Stimulated activated CD8-positive, alpha-beta memory T cell treated with anti-CD3 and anti-CD28 coated beads, Interleukin-12 subunit alpha, Interleukin-12 subunit beta, amount 100 ng/mL, for 24 hours (primary cell): ENCODE measurements around the gene A2ML1.
"Not testable (repeated sequence)": the region's sequence is repeated elsewhere in the genome, so short reads cannot be mapped to it uniquely, and the experiment has no call there.

Source experiments
- DNase-seq: peaks from one replicate; pipeline ENCODE4 v3.0.0-alpha.2; 2020; ENCODE audit errors: extremely low read depth

The A2ML1 gene

DNA sequence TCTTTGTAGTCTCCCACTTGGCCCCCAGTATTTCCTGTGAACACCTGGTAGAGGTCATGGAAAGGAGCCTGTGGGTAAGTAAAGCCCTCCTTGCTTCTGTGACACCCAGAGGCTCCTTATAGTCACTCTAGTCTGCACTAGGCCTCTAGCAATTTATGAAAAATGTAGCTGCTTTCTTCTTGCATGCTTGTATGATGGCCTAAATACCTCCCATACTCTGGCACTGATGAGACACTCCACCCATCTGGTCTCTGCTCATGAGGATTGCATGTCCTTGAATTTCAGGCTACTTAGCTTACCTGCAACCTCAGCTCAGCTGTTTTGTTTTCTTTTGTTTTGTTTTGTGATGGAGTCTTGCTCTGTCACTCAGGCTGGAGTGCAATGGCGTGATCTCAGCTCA lies 4.6 kb upstream of the A2ML1 start:
- no peak for DNase-seq

DNA sequence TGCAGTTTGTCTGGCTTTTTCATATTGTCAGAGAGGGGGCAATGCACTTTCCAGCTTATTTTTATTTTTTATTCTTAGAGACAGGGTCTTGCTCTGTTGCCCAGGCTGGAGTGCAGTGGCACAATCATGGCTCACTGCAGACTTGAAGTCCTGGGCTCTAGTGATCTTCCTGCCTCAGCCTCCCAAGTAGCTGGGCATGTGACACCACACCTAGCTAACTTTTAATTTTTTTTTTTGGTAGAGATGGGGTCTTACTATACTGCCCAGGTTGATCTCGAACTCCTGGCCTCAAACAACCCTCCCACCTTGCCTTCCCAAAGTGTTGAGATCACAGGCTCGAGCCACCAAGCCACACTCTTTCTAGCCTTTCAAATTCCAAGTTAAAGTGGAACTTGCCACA lies 3.9 kb upstream of the A2ML1 start:
- no peak for DNase-seq

DNA sequence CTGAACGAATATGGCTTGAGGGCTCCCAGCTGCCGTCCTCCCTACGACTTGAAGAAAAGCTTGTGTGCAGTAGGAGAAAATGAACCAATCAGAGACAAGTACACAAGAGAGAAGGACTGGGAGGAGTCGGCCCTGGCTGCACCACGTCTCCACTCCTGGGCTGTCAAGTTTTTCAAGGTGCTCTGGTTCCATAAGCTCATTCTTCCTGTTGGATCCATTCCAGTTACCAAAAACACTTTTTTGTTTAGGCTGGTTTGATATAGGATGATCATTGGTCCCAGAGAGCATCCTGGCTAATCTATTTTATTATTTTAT lies 2.8 kb upstream of the A2ML1 start:
- no peak for DNase-seq

DNA sequence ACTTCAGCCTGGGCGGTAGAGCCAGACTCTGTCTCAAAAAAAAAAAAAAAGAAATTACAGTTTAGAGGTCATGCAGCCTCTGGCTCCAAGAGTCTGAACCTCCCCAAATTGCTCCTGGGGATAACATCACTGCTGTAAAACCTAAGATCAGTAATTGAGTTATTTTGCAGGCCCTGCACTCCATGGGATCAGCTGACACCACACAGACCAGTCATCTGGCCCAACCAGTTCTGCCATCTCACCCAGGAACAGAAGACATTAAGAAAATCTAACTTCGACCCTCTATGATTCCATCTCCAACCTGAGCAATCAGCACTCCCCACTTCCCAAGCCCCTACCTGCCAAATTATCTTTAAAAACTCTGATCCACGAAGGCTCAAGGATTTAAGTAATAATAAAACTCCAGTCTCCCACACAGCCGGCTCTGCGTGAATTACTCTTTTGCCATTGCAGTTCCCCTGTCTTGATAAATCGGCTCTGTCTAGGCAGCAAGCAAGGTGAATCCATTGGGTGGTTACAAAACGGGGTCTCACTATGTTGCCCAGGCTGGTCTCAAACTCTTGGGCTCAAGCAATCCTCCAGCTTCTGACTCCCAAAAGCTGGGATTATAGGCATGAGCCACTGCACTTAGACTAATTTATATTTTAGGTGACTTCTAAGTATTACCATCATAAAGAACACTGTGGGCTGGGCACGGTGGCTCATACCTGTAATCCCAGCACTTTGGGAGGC lies 1.6 kb upstream of the A2ML1 start:
- not testable (repeated sequence) for DNase-seq

DNA sequence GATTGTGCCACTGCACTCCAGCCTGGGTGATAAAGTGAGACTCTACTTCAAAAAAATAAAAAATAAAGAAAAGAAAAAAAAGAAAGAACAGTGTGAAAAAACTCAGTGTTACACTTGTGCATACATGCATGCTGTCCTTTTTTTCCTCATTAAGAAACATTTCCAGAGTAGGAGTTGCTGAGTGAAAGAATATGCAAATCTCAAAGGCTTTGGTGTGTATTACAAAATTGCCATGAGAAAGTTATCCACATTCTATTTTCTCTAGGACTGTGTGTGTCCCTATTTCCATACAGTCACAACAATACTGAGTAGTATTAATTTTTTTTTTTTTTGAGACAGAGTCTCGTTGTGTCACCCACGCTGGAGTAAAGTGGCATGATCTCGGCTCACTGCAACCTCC lies 830 bp upstream of the A2ML1 start:
- DNase-seq = no peak

DNA sequence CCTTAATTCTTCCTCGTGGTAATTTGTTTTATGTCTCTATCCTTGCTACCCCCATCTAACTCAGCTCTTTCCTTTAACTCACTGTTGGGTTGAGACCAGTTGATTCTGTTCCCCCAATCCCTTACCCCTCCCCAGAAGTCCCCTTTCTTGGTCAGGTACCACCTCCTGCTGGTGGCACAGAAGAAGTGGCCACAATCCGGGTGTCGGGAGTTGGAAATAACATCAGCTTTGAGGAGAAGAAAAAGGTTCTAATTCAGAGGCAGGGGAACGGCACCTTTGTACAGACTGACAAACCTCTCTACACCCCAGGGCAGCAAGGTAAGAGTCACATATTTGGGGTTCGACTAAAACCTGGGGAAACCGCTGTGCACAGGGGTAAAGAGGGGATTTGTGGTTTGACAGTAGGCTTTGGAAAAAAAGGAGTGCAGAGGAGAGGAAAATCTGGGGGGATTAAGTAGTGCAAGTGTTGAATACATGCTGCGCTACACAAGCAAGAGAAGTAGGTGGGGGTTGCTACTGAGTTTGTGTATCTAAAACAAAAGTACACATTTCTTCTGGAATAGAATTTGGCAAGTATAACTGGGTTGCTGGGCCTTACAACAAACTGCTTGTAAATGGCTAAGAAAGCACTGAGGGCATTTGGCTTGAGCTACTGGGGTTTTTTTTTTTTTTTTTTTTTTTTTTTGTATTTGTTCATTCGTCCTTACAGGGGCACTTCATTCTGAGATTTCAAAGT lies 1.3 kb downstream of the A2ML1 start:
- DNase-seq = no peak

DNA sequence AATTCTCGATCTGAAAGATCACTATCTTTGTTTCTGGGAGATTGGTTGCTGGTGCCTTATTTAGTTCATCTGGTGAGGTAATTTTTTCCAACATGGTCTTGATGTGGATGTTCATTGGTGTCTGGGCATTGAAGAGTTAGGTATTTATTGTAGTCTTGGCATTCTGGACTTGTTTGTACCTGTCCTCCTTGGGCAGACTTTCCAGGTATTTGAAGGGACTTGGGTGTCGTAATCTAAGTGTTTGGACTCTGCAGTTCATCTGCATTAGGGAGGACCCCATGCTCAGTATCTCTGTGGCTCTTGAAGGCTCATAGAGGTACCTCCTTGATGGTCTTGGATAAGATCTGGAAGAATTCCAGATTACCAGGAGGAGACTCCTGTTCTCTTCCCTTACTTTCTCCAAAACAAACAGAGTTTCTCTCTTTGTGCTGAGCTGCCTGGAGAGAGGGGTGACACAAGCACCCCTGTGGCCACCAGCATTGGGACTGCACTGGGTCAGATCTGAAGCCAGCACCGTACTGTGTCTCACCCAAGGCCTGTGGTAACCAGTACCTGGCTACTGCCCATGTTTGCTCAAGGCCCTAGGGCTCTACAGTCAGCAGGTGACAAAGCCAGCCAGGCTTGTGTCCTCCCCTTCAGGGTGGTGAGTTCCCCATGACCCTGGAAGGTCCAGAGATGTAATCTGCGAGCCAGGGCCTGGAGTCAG lies 5.3 kb downstream of the A2ML1 start:
- no peak for DNase-seq

DNA sequence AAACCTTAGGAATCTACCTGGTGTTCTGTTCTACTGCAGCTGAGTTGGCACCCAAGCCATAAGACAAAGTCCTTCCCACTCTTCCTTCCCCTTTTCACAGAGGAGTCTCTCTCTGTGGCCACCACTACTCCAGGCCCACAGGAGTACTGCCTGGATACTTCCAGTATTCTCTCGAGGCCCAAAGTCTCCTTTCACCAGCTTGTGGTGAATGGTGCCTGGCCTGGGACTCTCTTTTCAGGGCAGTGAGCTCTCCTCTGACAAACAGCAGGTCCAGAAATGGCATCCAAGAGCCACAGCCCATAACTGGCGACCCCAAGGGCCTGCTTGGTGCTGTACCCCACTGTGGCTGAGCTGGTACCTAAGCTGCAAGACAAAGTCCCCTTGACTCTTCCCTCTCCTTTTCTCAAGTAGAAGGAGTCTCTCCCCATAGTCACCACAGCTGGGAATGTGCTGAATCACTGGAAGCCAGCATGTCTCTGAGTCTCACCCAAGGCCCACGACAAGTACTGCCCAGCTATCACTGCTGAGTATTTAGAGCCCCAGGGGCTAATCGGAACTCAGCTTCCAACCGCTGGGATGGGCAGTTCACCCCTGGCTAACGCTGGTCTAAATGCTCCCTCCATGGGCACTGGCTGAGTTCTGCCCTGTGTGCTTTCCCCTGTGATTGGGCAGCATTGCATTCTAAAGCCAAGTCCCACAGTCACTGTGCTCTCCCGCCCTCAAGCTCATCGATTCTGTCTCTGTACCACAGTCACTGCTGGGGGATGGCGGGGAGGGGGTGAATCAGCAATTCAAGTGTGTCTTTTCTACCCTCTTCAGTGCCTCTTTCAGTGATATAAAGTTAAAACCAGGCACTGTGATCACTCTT lies 6.1 kb downstream of the A2ML1 start:
- DNase-seq = no peak

DNA sequence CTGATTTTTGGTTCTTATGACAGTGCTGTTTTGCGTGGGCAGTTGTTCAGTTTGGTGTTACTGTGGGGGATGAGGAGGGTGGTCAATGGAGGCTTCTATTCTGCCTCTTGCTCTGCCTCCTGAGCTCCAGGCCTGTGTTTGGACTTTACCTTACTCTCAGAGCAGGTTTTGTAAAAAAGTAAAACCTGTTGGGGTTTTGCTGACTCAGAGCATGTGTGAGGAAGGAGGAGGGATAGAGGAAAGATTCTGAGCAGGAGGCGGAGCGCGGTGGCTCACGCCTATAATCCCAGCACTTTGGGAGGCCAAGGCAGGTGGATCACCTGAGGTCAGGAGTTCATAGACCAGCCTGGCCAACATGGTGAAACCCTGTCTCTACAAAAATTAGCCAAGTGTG lies 6.7 kb downstream of the A2ML1 start:
- no peak for DNase-seq

DNA sequence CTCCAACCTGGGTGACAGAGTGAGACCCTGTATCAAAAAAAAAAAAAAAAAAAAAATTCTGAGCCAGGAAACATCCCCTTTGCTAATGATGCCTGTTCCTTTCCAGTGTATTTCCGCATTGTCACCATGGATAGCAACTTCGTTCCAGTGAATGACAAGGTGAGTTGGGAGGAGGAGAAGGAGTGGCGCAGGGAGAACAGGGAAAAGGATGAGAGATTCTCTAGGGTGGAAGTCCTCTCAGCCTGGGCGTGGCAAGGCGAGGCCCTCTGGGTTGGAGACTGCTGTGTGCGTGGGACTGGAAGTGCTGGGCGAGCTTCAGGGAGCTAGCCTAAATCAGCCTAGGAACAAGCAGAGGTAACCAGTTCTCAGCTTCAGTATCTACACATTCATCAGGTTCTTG lies 7.2 kb downstream of the A2ML1 start:
- no peak for DNase-seq

DNA sequence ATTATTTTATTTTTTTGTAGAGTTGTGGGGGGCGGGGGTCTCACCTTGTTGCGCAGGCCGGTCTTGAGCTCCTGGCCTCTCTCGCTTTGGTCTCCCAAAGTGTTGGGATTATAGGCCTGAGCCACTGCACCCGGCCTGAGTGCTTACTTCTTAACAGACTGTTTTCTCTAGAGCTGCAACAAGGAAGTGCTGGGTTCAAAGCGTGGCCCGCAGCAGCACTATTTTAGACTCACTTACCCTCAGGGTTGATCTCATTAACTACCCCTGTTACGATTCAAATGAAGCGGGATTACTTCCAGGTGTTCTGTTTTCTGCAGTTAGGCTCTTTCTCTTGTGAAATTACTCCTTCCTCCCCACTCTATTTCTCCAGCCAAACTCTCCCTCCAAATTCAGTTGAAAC lies 8.7 kb downstream of the A2ML1 start:
- no peak for DNase-seq

DNA sequence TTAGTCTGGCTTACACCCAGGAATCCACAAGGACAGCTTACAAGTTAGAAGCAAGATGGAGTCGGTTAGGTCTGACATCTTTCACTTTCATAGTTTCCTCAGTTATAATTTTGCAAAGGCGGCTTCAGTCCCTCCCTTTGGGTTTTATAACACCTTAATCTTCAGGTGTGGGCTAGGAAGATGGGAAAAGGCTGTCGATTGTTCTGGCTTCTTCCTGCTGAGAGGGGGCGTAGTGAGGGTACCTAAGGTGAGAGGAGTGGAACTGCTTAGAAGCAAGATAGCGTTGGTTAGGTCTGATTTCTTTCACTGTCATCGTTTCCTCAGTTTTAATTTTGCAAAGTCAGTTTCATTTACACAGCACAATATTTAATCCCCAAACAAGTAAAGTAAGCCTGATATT lies 10.1 kb downstream of the A2ML1 start:
- no peak for DNase-seq

DNA sequence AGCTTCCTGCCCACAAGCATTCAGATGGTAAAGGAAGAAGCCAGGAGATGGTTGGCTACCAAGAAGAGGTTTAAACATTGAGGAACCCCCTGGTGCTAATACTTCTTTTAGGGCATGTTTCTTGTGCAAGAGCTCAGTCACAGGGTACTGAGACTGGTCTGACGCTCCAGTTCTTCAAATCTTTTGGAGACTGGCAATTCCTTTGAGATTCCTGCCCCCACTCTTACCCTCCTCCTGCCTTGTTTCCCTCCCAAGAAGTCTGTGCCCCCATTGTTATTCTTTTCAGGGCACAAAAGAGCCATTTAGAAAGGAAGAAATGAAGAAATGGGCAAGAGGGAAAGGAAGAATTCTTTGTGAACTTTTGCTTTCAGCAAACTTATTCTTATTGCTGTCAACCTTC lies 11.8 kb downstream of the A2ML1 start:
- no peak for DNase-seq

DNA sequence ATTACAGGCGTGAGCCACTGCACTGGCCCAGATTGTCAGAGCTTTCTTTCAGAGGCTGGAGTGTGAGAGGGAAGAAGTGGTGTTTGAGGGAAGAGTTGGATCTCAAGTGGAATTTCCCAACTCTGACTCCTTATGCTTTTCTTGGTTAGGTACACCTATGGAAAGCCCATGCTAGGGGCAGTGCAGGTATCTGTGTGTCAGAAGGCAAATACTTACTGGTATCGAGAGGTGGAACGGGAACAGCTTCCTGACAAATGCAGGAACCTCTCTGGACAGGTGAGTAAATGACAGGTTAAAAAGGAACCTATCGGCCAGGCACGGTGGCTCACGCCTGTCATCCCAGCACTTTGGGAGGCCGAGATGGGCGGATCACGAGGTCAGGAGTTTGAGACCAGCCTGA lies 14.9 kb downstream of the A2ML1 start:
- DNase-seq = no peak

DNA sequence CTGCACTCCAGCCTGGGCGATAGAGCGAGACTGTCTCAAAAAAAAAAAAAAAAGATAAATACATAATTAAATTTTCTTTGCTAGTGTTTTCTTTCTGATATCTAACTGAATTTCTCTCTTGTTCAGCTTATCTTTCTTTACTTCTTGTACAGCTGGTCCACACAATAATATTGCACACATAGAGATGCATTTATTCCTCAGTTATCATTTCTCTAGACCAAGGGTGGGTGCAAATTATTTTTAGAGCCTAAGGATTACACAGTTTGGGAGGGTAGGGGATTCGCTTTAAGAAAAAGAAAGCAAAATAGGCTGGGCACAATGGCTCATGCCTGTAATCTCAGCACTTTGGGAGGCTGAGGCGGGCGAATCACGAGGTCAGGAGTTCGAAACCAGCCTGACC lies 17.9 kb downstream of the A2ML1 start:
- DNase-seq = no peak

DNA sequence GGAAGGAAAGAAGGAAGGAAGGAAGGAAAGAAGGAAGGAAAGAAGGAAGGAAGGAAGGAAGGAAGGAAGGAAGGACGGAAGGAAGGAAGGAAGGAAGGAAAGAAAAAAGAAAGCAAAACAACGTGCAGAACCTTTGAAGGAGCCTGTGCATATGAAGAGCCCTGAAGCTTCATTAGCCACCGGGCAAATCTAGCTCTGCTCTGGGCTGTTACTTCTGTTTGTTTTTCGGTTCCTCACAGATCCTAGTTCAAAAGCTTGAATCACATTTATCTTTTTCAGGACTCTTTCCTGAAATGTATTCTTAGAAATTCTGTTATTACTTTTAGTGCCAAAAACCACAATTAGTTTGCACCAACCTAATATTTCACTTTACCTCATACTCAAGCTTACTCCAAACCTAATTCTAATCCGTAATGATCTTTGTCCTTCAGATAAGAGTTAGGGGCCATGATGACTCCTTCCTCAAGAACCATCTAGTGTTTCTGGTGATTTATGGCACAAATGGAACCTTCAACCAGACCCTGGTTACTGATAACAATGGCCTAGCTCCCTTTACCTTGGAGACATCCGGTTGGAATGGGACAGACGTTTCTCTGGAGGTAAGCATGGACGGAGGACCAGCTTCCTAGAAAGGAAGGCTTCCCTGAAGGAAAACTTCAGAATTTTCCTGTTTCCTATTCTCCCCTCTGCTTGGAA lies 18.7 kb downstream of the A2ML1 start:
- no peak for DNase-seq

DNA sequence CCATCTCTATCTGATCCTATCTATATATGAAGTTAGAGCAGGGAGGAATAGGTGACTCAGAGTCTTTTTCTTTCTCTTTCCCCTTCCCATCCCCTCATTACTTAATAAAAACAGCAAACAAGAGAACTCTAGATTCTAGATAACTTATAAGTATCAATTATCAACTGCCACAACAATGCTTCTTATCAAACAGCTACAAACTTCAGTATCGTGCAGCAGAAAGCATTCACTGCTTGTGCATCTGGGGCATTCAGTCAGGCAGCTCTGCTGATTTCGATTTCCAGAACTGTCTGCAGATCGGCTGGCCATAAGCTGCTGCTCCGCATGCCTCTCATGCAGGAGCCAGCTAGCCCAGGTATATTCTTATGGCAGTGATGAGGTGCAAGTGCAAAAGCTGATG lies 19.4 kb downstream of the A2ML1 start:
- DNase-seq = no peak

DNA sequence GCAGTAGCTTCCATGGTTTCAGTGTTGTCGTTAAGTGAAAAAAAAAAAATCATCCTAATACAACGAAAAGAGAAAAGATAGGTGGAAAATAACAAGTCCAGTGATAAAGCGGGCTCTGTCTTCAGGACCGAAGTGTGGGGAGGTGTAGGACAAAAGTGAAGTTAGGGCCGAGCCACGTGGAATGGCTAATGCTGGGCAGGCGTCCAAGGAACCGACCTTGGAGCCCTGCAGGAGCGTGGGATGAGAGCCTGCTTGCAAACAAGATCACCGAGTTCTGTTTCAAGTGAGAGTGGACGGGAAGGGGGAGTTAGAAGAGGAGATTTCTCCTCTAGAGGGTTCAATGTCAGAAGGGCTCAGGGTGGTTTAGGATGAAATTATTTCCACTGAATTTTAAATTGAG lies 22.2 kb downstream of the A2ML1 start:
- DNase-seq = no peak

DNA sequence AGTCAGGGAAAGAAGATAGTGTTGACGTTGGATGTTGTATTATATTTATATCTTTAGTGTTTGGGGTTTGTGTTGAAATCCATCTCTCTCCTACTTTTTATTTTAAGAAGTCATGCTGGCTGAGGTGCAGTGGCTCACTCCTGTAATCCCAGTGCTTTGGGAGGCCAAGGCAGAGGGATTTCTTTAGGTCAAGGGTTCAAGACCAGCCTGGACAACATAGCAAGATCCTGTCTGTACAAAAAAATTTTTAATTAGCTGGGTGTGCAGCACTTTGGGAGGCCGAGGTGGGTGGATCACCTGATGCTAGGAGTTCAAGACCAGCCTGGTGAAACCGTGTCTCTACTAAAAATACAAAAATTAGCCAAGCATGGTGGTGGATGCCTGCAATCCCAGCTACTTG lies 23.9 kb downstream of the A2ML1 start:
- no peak for DNase-seq

DNA sequence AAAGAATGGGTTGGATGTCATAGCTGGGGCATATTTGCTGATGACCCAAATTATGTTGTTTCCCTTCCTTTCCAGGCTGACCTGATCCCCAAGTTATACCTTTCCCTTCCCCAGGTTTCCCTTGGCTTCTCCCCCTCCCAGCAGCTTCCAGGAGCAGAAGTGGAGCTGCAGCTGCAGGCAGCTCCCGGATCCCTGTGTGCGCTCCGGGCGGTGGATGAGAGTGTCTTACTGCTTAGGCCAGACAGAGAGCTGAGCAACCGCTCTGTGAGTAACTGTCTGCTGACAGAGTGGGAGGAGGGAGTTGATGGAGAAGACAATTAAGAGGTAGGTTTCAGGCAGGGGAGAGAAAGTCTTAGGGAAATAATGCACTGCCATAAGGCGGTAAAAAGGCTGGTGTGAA lies 25.0 kb downstream of the A2ML1 start:
- no peak for DNase-seq

DNA sequence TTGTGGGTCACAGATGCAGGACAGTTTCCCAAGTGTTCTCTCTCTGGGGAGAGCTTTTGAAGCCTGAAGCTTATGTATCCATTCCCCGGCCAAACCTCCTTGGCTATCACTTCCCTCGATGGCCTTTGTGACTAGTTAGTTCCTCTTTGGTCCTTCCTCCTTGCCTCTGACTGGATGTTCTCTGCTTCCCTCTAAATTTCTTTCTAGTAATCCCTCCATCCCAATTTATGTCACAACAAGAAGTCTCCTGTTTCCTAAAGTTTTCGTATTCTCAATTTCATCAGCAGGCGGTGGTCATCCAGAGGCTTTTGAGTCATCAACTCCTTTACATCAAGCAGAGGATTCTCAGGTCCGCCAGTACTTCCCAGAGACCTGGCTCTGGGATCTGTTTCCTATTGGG lies 27.5 kb downstream of the A2ML1 start:
- DNase-seq = no peak

DNA sequence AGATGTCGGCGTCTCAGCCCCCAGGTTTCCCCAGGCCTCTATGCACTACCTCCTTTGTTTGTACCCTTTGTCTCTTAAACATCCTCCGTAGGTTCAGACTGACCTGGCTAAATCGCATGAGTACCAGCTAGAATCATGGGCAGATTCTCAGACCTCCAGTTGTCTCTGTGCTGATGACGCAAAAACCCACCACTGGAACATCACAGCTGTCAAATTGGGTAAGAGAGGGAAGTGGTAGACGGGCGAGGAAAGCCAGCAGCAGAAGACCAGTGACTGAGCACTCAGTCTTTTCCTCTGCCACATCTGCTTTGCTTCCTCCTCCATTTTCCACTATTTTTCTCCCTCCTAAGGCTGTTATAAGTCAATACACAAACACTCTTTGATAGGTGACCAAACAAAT lies 29.7 kb downstream of the A2ML1 start:
- DNase-seq = no peak
